HuH-7.5 (cell line): Measurements from ENCODE around the gene AHNAK2.

Experiments
- DNase-seq: peaks from one replicate; pipeline ENCODE4 v3.0.0; 2011; ENCODE audit warnings: low spot score

The AHNAK2 gene

GRCh38 chr14:104939666-104940410, 38.3 kb downstream of the AHNAK2 start:
- no peak for DNase-seq

GRCh38 chr14:104938960-104939359, 39.2 kb downstream of the AHNAK2 start:
- no peak for DNase-seq

GRCh38 chr14:104938436-104938835, 39.7 kb downstream of the AHNAK2 start:
- no peak for DNase-seq

GRCh38 chr14:104937694-104938365, 40.3 kb downstream of the AHNAK2 start:
- DNase-seq, result no peak

GRCh38 chr14:104937161-104937560, 41.0 kb downstream of the AHNAK2 start:
- no peak for DNase-seq

- DNase-seq, result no peak
Observed at GRCh38 chr14:104936361-104937155, 41.6 kb downstream of the AHNAK2 start.

- DNase-seq, result no peak
Observed at GRCh38 chr14:104935955-104936354, 42.2 kb downstream of the AHNAK2 start.

GRCh38 chr14:104935026-104935650, 43.0 kb downstream of the AHNAK2 start:
- no peak for DNase-seq

GRCh38 chr14:104933746-104934733, 44.1 kb downstream of the AHNAK2 start:
- DNase-seq, result no peak

- DNase-seq, result peak; percentile 88
Observed at GRCh38 chr14:104932676-104933631, 45.2 kb downstream of the AHNAK2 start.

- no peak for DNase-seq
Observed at GRCh38 chr14:104931771-104932675, 46.2 kb downstream of the AHNAK2 start.

- DNase-seq, result no peak
Observed at GRCh38 chr14:104931304-104931770, 46.8 kb downstream of the AHNAK2 start.

GRCh38 chr14:104930526-104931303, 47.5 kb downstream of the AHNAK2 start:
- no peak for DNase-seq

GRCh38 chr14:104929268-104930230, 48.6 kb downstream of the AHNAK2 start:
- DNase-seq, result no peak

- no peak for DNase-seq
Observed at GRCh38 chr14:104928391-104929133, 49.6 kb downstream of the AHNAK2 start.

GRCh38 chr14:104927901-104928300, 50.3 kb downstream of the AHNAK2 start:
- DNase-seq, result no peak
